ENCODE data around the gene RPL32.
A peak's percentile ranks its signal among the peaks of the same experiment; 100 is the strongest.
"Not testable (repeated sequence)": the region's sequence is repeated elsewhere in the genome, so short reads cannot be mapped to it uniquely, and the experiment has no call there.

RPL32 gene

GRCh38 chr3:12868039-12869034, 27.0 kb upstream of the RPL32 start:
- DNase-seq: peak; percentile 79

DNA sequence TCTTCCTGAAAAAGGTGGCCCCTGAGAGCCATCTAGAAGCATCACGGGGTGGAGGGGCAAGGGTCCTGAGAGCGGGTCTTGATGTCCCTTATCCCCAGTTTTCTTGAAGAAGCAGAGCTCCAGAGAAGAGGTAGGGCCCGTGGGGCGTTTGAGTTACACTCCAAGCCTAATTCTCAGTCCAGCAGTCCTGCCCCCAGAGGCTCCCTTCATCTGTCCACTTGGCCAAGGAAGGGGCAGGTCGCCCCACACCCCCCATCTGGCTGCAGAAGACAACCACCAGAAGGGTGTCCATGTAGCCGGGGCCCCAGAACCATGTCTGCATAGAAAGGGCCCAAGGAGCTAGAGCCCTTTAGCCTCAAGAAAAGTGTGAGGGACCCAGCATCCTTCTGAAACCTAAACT, 25.5 kb upstream of the RPL32 start:
- DNase-seq: no peak

GRCh38 chr3:12865271-12865670, 23.9 kb upstream of the RPL32 start:
- DNase-seq: no peak

DNA sequence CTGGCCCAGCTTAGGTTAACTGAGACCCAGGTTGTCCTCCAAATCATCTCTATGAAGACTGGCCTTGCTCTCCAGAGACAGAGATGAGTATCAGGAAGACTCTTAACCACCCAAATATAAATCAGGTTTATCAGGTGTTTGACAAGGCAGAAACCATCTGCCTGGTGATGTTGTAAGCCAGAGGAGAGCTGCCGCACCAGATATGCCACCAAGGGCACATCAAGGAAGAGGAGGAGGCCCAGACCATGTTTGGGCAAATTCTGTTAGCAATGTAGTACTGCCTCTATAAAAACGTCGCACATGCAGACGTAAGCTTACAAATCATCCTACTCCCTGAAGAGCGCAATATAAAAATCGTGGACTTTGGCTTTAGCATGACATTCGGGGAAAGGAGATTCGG, 21.0 kb upstream of the RPL32 start:
- DNase-seq: no peak

DNA sequence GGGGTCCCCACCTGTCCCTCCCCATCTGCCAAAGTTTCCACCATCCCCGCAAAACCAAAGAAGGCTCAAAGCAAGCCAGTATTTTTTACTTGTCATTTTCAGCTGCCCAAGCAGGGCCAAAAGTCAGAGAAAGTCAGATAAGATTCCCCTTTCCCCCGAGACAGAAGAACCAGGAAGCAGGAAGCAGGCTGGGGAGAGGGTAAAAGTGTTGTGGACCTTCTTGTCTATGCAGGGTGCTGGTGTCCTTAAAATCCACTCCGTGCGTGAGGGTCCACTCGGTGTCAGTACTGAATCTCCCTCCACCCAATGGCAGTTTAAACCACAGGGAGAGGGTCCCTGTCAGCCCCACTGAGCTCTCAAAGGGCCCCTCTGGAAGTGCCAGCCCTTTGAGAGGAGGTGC, 20.2 kb upstream of the RPL32 start:
- DNase-seq: no peak

DNA sequence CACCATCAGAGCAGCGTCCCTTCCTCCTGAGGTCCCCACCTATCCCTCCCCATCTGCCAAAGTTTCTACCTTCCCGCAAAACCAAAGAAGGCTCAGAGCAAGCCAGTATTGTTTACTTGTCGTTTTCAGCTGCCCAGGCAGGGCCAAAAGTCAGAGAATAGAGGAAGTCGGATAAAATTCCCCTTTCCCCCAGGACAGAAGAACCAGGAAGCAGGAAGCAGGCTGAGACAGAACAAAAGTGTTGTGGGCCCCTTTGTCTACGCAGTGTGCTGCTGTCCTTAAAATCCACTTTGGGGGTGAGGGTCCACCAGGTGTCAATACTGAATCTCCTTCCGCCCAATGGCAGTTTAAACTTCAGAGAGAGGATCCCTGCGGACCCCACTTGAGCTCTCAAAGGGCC, 18.5 kb upstream of the RPL32 start:
- DNase-seq: no peak

GRCh38 chr3:12856626-12857025, 15.3 kb upstream of the RPL32 start:
- no peak for DNase-seq

DNA sequence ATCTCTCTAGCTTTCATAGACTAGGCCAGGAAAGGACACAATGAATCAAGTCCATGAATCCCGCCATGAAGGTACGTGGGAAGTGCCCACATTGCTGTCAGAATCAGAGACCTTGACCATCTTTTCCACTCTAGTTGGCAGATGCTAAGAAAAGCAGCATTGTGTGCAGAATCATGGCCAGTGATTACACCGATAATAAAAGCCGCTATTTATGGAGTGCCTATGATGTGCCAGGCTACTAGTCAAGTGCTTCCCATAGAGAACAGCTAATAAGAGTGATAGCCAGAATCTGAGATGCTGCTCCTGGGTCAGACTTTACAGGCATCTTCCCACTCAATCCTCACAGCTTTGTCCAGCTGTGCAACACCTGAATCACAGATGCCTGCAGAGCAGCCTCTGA, 13.2 kb upstream of the RPL32 start:
- DNase-seq: no peak

DNA sequence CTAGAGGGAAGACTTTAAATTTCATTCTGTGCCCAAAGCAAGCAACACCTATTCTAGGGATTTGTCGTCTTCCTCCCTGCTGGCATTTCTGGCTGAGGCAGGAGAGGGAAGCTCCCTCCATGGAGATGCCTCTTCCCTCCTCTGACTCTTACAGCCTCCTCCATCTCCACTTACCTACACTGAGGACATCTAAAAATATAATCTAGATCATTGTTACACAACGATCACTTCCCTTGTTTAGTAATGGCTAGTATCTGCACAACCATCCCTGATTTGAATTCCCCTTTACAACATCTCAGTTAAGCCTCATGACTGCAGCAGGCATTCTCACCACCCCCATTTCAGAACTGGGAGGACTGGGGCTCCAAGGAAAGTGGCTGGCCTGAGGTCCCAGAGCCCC, 12.5 kb upstream of the RPL32 start:
- DNase-seq: not testable (repeated sequence)

DNA sequence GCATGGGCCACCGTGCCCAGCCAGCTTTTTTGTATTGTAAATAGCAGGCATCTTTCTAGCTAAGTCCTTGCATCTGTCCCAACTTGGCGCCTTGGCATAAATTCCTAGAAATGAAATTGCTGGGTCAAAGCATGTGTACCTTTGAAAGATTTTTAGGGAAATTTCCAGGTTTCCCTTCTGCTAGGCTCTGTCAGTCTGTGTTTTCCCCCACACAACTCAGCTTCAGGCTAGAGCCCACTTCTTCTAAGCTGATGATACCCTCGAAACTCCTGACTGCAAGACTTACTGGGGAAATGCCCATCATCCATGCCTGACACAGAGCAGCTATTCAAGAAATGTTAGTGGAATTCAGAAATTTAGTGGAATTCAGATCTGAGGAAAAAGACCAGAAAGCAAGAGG, 10.8 kb upstream of the RPL32 start:
- DNase-seq: no peak

GRCh38 chr3:12845811-12846210, 4.4 kb upstream of the RPL32 start:
- no peak for DNase-seq

- no peak for DNase-seq
Observed at GRCh38 chr3:12842469-12842868, 1.1 kb upstream of the RPL32 start.

DNA sequence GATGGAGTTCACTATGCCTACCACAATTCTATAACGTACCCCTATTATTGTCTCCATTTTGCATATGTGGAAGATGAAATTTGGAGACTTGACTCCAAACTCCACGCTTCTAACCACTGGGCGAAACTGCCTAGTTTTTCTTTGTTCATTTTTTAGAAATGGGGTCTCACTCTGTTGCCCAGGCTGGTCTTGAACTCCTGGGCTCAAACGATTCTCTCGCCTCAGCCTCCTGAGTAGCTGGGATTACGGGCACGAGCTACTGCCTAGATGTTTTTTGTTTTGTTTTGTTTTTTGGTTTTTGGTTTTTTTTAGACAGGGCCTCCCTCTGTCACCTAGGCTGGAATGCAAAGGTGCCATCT, 584 bp upstream of the RPL32 start:
- DNase-seq: no peak

DNA sequence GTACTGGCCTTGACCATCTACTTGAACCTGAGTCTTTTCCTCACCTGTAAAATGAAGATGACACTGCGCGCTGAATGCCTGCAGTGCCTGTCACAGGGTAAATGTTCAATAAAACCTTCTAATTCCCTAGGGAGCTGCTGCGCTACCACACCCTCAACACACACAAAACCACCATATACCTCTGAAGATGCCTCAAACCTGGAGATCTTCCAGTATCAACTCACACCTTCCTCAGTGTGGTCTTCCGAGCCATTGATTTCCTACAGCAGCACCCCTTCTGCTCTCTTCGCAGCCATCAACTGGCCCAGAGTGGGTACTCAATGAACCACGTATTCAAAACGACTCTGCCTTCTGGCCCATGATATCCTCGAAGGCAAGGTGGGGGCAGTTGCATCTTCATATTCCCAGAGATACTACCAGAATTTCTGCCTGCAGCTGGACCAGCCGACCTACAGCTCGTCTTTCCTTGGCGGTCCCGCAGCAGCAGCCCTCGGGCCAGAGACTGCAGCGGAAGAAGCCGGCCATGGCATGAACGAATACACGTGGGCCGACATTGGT, 695 bp downstream of the RPL32 start:
- DNase-seq: peak; percentile 14

- DNase-seq: peak; percentile 24
Observed at GRCh38 chr3:12840148-12840547, 1.2 kb downstream of the RPL32 start.

GRCh38 chr3:12839156-12839946, 2.0 kb downstream of the RPL32 start:
- peak; percentile 30 for DNase-seq

GRCh38 chr3:12838179-12838965, 3.0 kb downstream of the RPL32 start:
- DNase-seq: no peak

- DNase-seq: no peak
Observed at GRCh38 chr3:12837295-12837986, 3.9 kb downstream of the RPL32 start.

DNA sequence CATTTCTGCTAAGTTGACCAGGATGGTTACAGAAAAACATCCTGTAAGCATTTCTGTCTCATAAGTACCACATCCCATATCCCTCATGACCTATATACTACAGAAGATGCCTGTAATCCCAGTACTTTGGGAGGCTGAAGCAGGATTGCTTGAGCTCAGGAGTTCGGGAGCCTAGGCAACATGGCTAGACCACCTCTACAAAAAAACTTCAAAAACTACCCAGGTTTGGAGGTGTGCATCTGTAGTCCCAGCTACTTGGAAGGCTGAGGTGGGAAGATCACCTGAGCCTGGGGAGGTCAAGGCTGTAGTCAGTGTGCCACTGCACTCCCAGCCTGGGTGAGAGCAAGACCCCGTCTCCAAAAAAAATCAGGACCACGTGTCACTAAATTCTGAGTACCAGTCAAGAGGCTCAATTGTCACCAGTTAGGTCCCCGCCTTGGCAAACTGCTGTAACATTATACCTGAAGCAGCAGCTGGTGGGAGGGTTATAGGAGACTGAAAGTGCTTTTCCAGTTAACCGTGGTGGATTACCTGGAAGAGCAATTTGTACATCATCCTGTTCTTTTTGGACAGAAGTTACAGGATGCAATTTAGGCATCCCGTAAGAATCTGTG, 6.2 kb downstream of the RPL32 start:
- no peak for DNase-seq

DNA sequence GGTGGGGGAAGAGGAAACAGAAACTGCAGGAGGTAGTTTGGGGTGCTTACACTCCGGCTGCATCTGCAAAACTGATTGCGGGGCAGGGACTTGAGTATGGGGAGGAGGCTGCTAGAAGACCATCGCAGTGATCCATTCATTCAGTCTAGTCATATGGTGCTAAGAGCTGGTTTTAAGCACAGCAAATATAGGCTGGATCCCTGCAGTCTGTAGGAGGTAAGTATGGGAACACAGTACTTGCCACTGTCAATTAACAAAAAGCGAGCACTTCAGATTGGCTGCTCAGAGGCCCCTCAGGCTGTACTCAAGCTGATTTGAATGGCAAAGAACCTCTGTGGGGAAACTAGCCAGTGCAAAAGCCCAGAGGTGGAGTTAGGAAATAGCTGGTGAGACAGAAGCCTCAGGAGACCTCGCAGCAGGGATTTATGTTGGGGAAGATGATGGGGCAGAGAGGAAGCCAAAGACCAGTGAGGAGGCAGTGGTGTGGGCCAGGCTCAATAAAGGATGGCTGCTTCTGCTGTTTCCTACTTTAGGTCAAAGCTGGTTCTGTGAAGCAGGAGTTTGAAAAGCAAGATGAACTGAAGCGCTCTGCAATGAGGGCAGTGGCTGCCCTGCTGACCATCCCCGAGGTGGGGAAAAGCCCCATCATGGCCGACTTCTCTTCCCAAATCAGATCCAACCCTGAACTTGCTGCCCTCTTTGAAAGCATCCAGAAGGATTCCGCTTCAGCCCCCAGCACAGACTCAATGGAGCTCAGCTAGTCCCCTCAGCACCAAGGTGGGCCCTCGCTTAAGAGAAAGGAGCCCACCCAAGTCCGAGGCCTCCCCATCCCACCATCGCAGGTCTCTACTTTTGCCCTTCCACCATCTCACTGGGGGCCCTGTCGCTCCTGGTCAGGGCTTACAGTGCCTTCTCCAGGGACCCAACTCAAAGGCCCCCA, 7.9 kb downstream of the RPL32 start:
- no peak for DNase-seq
